Spleen (tissue), 7 donors: ENCODE results near the gene GGA2.

Experiments
- CTCF ChIP-seq, 11 experiments: fragments of 200-600 bp in 7 of 11; fragments of 450-650 bp in 4 of 11; sonication (generic) in 4 of 11; IDR thresholded peaks in 8 of 11; conservative IDR thresholded peaks in 3 of 11; 1 replicate in 7 of 11; 2 replicates in 4 of 11; pipeline versions ENCODE4 v1.4.0 to v1.8.0; 2016 to 2021; ENCODE audit warnings: antibody characterized with exemption in 11 of 11, inconsistent platforms in 4 of 11, mild to moderate bottlenecking in 1 of 11
- POLR2A ChIP-seq, 3 donors: fragments of 450-650 bp; IDR thresholded peaks; one replicate each; pipeline ENCODE4 v1.5.1; 2017; ENCODE audit warnings: antibody characterized with exemption in 3 of 3, mild to moderate bottlenecking in 1 of 3
- POLR2AphosphoS5 ChIP-seq, 3 donors: sonication (generic); formaldehyde crosslinking; IDR thresholded peaks; one replicate each; pipeline ENCODE4 v1.5.1; 2017; ENCODE audit warnings: antibody characterized with exemption in 3 of 3
- donor health status: DM: no; HTN: no; CAD: no; lungs with moderate emphysema.
- donor health status: DM: no; HTN: no; CAD: no.
- donor health status: DM: no; HTN: no; CAD: no.

- TF ChIP-seq CTCF (IDR thresholded peaks at IDR 0.05 in 8 of 11, conservative IDR thresholded peaks at IDR 0.05 in 3 of 11) (no peak), POLR2A (IDR thresholded peaks at IDR 0.05) (no peak), POLR2AphosphoS5 (IDR thresholded peaks at IDR 0.05) (no peak)
Measured at GRCh38 chr16:23532448-23532847, 22.2 kb upstream of the GGA2 start.
